Fibroblast of skin of left quadriceps (primary cell): ENCODE results near the gene EMILIN2.
"Not testable (repeated sequence)": the region's sequence is repeated elsewhere in the genome, so short reads cannot be mapped to it uniquely, and the experiment has no call there.

Experiments
- DNase-seq, 2 experiments: peaks; one replicate each; pipeline ENCODE4 v3.0.0-alpha.2; 2013; ENCODE audit warnings: low read depth in 2 of 2

EMILIN2 gene

DNA sequence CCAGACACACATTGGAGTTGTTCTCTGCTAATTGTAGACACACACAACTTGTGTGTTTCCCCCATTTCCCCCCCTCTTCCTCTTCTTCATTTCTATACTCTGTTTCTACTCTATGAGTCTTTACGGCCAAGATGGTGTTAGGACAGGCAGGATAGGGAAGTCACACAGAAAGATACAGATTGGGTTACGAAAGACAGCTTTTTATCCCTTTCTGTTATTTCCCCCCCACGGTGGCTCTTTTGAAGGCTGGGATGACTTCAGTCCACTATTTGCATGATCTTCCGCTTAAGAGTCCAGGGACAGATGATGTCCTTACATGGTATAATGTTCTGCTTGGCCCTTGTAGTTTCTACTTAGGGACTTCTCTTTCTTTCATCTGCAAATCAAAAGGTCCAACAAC is 1.6 kb upstream of the EMILIN2 start:
- DNase-seq = no peak

- DNase-seq = no peak
These were observed 776 bp downstream of the EMILIN2 start for GRCh38 chr18:2847317-2848246.

DNA sequence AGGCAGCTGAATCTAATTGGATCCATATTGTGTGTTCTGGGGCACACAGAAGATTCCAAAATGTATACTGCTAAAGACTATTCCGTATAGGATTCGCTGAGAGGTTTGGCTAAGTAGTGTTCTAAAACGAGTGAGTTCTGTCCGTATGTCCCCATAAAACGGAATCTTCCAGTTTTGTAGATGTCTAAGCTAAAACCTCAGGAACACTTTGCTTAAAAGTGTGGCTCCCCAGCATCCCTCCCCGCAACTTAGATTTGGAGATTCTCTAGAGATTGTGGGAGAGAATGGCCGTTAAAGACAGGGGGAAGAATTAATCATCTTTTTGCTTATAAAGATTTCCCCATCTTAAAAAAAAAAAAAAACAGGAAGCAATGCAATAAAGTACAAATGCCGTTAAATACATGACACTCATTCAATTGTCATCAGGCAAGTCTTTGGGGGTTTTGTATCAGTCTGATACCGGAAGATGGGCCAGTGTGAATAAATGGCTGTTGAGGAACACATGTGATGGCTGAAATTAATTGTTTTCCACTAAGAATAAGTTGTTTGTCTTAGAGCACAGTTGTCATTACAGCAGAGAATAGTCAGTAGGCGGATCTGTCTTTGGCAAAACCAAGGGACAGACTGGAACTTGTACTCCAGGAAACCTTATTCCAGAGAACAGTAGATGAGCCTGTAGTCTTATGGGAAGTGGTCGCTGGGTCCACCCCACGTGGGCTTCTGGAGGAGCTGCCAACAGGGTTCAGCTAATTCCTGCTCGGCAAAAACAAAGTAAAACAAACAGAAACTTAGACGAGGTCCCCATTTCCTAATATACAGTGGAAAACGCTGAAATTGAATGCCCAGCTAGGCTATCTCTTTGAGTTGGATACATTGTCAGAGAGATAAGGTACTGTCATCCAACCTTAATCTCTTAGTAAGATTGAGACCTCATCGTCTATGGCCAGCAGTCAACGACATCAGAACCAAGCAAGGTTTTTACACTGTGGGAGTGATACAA is 1.7 kb downstream of the EMILIN2 start:
- no peak for DNase-seq

GRCh38 chr18:2850816-2851215 is 4.0 kb downstream of the EMILIN2 start:
- DNase-seq = no peak

DNA sequence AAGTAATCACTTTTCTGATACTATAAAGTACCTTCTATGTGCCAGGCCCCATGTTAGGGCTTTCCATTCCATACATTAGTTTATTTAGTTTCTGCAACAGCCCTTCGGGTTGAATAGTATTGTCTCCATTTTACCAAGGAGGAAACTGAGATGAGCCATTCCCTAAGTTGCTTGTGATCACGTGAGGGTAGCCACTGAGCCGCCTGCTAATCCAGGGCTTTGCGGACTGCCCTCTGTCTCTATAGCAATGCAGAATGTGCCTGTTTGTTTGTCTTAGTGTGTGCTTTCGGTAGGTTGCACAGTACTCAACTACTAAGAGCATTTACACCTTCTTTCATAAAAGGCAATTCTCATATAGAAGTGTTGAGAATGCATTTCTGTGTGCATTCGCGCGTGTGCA is 5.0 kb downstream of the EMILIN2 start:
- no peak for DNase-seq

GRCh38 chr18:2852460-2852859 is 5.7 kb downstream of the EMILIN2 start:
- not testable (repeated sequence) for DNase-seq

GRCh38 chr18:2853173-2853925 is 6.5 kb downstream of the EMILIN2 start:
- DNase-seq = no peak

DNA sequence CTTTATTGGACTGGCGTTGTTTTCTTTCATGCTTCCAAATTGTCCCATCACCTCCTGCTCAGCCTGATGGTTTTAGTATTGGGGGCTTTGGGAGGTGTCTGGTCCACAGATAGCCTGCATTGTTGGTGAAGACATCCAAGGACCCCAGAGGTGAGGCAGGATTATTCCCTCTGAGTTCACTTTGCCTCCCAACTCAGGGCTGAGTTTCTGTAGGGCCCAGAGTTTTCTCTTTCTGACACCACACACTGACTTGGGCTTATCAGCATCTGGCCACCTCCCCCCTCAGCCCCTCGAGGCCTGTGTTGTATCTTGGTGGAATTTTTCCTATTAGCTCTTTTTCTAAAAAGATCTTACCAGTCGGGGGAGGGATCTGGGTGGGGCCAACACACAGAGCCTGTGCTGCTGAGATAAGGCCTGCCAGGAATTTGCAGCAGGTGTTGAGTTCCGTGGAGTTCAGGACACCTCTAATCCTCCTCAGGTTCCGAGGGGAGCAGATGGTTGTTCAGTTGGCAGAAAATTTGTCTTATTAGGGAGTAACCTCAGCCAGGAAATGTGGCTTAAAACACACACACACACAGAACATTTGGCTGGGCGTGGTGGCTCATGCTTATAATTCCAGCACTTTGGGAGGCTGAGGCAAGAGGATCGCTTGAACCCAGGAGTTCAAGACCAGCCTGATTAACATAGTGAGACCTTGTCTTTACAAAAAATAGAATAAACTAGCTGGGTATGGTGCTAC is 7.3 kb downstream of the EMILIN2 start:
- DNase-seq = no peak

DNA sequence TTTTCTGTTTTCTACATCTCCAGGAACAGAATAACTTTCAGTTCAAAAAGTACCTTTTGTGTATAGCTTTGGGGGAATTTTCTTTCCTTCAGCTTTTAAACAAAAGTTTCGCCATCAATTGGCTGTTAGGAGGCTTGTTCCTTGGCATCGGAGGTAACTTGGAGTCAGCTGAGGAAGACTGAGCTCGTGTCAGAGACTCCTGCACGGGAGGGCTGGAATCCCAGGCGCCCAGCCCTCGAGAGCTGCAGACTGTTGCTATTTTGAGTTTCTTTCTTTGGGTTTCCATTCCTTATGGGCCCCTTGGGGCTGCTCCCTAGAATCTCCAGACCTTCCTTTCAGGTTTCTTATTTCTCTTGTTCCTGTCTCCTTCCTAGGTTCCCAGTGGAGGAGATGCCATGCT is 8.1 kb downstream of the EMILIN2 start:
- DNase-seq = no peak

- no peak for DNase-seq
These were observed 8.9 kb downstream of the EMILIN2 start for GRCh38 chr18:2855560-2856350.

GRCh38 chr18:2856547-2857170 is 9.9 kb downstream of the EMILIN2 start:
- no peak for DNase-seq

DNA sequence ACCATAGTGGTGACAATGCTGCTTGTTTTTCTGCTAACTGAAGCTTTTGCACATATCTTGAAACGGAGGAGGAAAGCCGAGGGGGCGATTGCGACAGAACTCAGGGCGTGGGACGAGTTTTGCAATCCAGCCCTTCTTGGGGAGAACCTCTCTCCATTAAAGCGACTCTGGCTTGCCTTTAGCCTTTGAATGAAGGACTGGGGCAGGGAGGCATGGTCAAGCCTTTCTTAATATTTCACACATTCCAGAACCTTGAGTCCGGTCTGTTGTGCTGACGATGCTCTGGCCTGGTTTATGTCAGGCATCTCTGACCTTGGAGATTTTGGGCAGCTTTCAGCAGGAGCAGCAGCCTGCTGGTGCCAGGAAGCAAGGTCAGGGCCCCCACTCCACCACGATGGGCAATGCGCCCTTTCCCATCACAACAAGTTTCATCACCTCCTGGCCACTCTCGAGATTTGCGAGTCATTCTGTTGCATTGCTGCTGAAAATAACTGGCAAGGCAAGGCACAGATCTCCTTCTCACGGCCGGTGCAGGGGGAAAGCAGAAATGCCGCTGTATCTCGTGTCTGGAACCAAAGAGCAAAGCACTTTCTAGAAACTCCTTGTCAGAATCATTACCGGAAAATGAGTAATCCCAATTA is 10.8 kb downstream of the EMILIN2 start:
- DNase-seq = peak; percentile 61 to 70

DNA sequence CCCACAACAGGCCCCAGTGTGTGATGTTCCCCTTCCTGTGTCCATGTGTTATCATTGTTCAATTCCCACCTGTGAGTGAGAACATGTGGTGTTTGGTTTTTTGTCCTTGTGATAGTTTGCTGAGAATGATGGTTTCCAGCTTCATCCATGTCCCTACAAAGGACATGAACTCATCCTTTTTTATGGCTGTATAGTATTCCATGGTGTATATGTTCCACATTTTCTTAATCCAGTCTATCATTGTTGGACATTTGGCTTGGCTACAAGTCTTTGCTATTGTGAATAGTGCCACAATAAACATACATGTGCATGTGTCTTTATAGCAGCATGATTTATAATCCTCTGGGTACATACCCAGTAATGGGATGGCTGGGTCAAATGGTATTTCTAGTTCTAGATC is 13.6 kb downstream of the EMILIN2 start:
- not testable (repeated sequence) for DNase-seq

DNA sequence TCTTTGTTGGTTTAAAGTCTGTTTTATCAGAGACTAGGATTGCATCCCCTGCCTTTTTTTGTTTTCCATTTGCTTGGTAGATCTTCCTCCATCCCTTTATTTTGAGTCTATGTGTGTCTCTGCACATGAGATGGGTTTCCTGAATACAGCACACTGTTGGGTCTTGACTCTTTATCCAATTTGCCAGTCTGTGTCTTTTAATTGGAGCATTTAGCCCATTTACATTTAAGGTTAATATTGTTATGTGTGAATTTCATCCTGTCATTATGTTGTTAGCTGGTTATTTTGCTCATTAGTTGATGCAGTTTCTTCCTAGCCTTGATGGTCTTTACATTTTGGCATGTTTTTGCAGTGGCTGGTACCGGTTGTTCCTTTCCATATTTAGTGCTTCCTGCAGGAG is 17.2 kb downstream of the EMILIN2 start:
- DNase-seq = not testable (repeated sequence)

DNA sequence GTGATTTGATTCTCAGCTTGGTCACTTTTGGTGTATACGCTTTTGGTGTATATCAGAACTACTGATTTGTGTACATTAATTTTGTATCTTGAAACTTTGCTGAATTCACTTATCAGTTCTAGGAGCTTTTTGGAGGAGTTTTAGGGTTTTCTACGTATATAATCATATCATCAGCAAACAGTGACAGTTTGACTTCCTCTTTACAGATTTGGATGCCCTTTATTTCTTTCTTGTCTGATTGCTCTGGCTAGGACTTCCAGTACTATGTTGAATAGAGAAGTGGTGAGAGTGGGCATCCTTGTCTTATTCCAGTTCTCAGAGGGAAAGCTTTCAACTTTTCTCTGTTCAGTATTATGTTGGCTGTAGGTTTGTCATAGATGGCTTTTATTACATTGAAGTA is 19.7 kb downstream of the EMILIN2 start:
- not testable (repeated sequence) for DNase-seq

DNA sequence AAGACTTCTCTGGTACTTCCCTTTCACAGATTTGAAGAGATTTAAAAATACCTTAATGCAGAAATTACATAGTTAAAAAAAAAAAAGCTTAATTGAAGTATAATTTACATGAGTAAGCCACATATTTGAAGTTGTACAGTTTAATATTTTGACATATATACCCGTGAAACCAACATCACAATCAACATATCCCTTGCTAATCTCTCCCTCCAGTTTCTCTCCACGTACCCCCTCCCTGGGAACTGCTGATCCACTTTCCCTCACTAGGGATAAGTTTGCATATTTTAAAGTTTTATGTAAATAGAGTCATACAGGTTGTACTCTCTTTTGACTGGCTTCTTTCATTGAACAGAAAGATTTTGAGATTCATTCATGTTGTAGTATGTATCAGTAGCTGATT is 22.4 kb downstream of the EMILIN2 start:
- DNase-seq = no peak

GRCh38 chr18:2871111-2871720 is 24.4 kb downstream of the EMILIN2 start:
- no peak for DNase-seq

GRCh38 chr18:2872095-2872494 is 25.3 kb downstream of the EMILIN2 start:
- DNase-seq = no peak

- no peak for DNase-seq
These were observed 28.0 kb downstream of the EMILIN2 start for GRCh38 chr18:2874765-2875164.
